HG03432 (cell line): ENCODE data around the gene CFAP210.
"Not testable (repeated sequence)": the region's sequence is repeated elsewhere in the genome, so short reads cannot be mapped to it uniquely, and the experiment has no call there.

Experiments
- ATAC-seq: cut with Tn5 transposase; IDR thresholded peaks from one replicate; pipeline ENCODE4 v1.9.1; 2021; ENCODE audit warnings: mild to moderate bottlenecking, moderate library complexity; ENCODE audit not compliant: unreplicated experiment

Gene CFAP210

GRCh38 chr2:169636440-169637097, 57.6 kb downstream of the CFAP210 start:
- no peak for ATAC-seq

DNA sequence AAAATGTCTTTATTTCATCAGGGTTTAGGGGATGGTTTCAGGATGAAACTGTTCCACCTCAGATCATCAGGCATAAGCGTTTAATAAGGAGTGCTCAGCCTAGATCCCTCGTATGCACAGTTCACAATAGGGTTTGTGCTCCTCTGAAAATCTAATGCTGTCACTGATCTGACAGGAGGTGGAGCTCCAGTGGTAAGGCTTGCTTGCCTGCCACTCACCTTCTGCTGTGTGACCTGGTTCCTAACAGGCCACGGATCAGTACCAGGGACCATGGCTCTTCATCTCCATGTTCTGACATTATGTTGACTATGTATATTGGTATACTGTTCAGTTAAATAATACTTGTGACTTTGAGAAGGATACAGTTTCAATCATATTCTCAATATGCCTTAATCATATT, 68.4 kb downstream of the CFAP210 start:
- no peak for ATAC-seq

DNA sequence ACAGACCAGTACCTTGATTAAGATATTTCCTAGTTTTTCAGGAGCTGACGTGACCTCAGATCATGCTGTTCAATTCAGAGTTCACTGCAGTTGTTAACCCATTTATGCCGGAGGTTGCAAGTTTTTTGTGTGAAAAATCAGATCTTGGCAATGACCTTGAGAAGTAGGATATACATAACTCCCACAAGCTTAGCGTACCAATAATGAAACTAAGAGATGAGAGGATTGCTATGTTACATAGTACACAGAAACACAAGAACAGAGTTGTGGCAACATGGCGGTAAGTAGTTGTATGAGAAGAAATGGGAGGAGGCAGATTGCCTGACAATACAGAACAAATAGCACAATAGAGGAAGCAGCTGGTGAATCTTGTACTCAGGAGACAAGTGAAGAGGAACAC, 71.0 kb downstream of the CFAP210 start:
- no peak for ATAC-seq

DNA sequence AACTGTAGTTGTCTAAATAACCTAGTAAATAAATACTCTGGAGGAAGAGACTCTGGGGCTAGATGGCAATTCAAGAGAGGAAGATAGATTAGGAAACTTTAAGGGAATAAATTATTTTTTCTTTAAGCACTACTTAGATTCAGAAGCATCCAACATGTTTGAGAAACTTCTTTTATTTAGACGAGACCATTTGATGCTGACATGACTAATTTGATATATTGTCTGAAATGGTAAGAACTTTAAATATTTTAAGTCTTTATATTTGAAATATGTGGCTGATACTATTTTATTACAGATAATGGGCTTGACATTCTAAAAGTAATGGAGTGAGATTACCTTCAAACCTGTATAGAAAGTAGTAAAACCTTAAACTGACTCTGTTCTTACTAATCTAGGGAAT, 73.7 kb downstream of the CFAP210 start:
- no peak for ATAC-seq

DNA sequence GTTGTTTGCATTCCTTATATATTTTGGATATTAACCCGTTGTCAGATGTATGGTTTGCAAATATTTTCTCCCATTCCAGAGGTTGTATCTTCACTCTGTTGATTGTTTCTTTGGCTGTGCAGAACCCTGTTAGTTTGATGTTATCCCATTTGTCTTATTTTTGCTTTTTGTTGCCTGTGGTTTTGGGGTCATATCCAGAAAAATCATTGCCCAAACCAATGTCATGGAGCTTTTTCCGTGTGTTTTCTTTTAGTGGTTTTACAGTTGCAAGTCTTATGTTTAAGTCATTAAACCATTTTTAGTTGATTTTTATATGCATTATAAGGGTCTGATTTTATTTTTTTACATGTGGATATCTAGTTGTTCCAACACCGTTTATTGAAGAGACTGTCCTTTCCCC, 74.3 kb downstream of the CFAP210 start:
- ATAC-seq, result no peak

DNA sequence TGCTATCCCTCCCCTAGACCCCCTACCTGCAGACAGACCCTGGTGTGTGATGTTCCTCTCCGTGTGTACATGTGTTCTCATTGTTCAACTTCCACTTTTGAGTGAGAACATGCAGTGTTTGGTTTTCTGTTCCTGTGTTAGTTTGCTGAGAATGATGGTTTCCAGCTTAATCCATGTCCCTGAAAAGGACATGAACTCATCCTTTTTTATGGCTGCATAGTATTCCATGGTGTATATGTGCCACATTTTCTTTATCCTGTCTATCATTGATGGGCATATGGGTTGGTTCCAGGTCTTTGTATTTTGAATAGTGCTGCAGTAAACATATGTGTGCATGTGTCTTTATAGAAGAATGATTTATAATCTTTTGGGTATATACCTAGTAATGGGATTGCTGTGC, 78.2 kb downstream of the CFAP210 start:
- ATAC-seq, result not testable (repeated sequence)

DNA sequence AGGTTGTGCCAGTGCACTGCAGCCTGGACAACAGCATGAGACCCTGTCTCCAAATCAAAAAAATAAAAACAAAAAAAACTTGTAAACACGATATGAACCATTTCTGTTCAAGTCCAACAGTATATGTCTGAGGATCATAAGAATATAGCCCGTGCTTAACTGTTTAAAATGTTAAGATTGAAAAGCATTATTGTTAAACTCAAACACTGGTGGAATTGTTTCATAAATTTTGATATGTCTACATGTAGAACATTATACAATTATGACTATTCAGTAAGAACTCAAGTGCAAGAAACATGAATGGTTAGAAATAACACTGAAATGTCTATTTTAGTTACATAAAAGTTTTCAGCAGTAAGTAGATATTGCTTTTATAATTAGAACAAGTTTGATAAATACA, 80.3 kb downstream of the CFAP210 start:
- ATAC-seq, result no peak

DNA sequence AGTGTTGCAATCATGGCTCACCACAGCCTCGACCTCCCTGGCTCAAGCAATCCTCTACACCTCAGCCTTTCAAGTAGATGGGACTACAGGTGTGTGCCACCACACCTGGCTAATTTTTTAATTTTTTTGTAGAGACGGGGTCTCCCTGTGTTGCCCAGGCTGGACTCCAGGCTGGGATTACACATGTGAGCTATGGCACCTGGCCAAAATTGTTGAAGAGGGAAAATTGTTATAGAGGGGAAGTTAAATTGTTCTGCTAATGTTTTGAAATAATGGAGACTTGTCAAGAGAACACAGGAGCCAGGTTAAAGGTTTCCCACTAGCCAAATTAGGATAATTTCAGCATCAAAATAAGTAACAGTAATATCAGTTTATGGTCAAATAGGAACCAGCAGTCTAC, 84.9 kb downstream of the CFAP210 start:
- ATAC-seq, result no peak

DNA sequence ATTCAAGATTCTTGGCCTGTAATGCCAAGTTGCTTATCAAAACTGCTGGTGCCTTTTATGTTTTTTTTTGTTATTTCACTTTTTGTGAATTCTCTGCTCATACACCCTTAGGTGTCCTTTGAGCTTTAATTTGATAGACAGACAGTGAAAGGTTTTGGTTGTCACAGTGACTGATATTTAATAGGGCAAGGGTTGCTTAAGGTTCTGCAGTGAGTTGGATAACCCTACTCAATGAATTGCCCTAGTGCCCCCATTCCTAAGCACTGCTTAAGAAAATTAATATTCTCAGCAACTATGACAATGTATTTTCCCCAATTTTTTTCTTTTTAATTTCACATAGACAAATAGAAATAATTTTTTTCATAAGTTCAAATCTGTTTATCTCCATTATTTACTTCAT, 94.6 kb downstream of the CFAP210 start:
- no peak for ATAC-seq

GRCh38 chr2:169598982-169599381, 95.2 kb downstream of the CFAP210 start:
- no peak for ATAC-seq

DNA sequence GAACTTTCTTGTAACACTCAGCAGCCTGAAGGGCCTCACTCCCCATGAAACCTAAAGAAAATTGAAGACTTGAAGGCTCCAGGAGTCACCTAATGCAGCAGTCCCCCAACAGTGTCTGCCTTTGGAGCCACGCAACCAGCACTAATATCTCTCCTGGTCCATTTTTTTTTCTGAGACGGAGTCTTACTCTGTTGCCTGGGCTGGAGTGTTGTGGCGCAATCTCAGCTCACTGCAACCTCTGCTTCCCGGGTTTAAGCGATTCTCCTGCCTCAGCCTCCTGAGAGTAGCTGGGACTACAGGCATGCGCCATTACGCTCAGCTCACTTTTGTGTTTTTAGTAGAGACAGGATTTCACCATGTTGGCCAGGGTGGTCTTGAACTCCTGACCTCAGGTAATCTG, 97.7 kb downstream of the CFAP210 start:
- ATAC-seq, result not testable (repeated sequence)
